Mucosa of rectum (tissue), 2 donors: ENCODE measurements around the gene ZRSR2.
"Not testable (repeated sequence)": the region's sequence is repeated elsewhere in the genome, so short reads cannot be mapped to it uniquely, and the experiment has no call there.

ENCODE experiments used
- H3K27ac ChIP-seq, 2 donors: one replicate each; pipeline ENCODE4 v1.7.0; 2013; ENCODE audit warnings: inconsistent platforms in 2 of 2, low read depth in 2 of 2, low read length in 2 of 2
- H3K27me3 ChIP-seq, 2 donors: one replicate each; pipeline ENCODE4 v1.7.0; 2013; ENCODE audit warnings: low read length in 2 of 2; ENCODE audit not compliant: control insufficient read depth in 2 of 2, insufficient read depth in 2 of 2
- H3K36me3 ChIP-seq, 2 donors: one replicate each; pipeline ENCODE4 v1.7.0; 2013; ENCODE audit warnings: low read length in 2 of 2; ENCODE audit not compliant: control insufficient read depth in 2 of 2, insufficient read depth in 2 of 2
- H3K4me1 ChIP-seq, 2 donors: one replicate each; pipeline ENCODE4 v1.7.0; 2013; ENCODE audit warnings: low read length in 2 of 2, mild to moderate bottlenecking in 1 of 2; ENCODE audit not compliant: control insufficient read depth in 2 of 2, insufficient read depth in 2 of 2
- H3K4me3 ChIP-seq, 2 donors: one replicate each; pipeline ENCODE4 v1.7.0; 2013; ENCODE audit warnings: low read length in 2 of 2
- H3K9ac ChIP-seq, 2 donors: one replicate each; pipeline ENCODE4 v1.7.0; 2013; ENCODE audit warnings: low read length in 2 of 2, low read depth in 1 of 2, mild to moderate bottlenecking in 1 of 2
- H3K9me3 ChIP-seq, 2 donors: one replicate each; pipeline ENCODE4 v1.7.0; 2013; ENCODE audit warnings: low read length in 2 of 2; ENCODE audit not compliant: control insufficient read depth in 2 of 2
- donor health status: healthy.
- donor health status: Normal muscosa, but diverticular disease.

The ZRSR2 gene

GRCh38 chrX:15751155-15751819 lies 39.0 kb upstream of the ZRSR2 start:
- Histone ChIP-seq H3K4me3 (no peak overlapping the region), H3K27ac (peak overlapping the region; percentile 9 to 65), H3K4me1 (peaks cover 8 to 13% of the 10 kb centered on the region in 2 donors), H3K27me3 (no peaks in the 10 kb centered on the region), H3K9me3 (peaks cover 0 to 2% of the 10 kb centered on the region in 2 donors), H3K9ac (no peak overlapping the region), H3K36me3 (no peaks in the 10 kb centered on the region)

DNA sequence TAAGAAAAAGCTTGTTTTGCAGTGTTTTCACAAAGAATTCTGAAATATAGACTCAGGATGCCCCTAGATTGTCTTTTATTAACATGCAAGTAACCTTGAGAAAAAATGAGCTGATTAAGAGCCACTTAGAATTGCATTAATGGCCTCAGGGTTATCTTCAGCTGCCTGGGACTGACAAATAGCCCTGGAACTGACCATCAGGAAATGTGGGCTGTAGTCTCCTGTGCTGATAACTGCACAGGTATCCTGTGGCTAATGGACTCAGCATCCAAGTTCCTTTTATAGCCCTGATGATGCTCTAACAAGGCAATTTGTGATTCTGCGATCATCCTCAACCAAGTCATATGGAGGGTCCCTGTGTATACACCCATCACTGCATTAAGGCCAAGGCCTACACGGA lies 35.2 kb upstream of the ZRSR2 start:
- H3K4me1 ChIP-seq: peaks cover 8 to 13% of the 10 kb centered on the region in 2 donors
- H3K27ac ChIP-seq: no peak overlapping the region
- H3K27me3 ChIP-seq: no peaks in the 10 kb centered on the region
- H3K9me3 ChIP-seq: peaks cover 0 to 2% of the 10 kb centered on the region in 2 donors
- no peak overlapping the region for H3K9ac ChIP-seq
- no peak overlapping the region for H3K4me3 ChIP-seq
- H3K36me3 ChIP-seq: no peaks in the 10 kb centered on the region

DNA sequence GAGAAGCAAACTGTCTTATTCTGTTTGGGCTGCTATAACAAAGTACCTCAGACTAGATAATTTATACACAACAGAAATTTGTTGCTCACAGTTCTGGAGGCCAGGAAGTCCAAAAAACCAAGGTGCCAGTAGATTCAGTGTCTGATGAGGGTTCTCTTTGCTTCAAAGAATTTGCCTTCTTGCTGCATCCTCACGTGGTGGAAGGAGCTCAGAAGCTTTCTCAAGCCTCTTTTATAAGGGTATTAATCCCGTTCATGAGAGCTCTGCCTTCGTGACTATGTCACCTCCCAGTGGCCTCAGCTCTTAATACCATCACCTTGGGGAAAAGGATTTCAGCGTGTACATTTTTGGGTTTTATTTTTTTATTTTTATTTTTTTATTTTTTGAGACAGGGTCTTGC lies 32.1 kb upstream of the ZRSR2 start:
- H3K27me3 ChIP-seq: no peaks in the 10 kb centered on the region
- H3K4me3 ChIP-seq: no peak overlapping the region
- H3K27ac ChIP-seq: no peak overlapping the region
- no peaks in the 10 kb centered on the region for H3K4me1 ChIP-seq
- peaks cover 0 to 2% of the 10 kb centered on the region in 2 donors for H3K9me3 ChIP-seq
- no peak overlapping the region for H3K9ac ChIP-seq
- H3K36me3 ChIP-seq: no peaks in the 10 kb centered on the region

- not testable (repeated sequence) for H3K4me1 ChIP-seq, H3K9ac ChIP-seq, H3K27ac ChIP-seq, H3K27me3 ChIP-seq, H3K36me3 ChIP-seq, H3K4me3 ChIP-seq, H3K9me3 ChIP-seq
Observed at GRCh38 chrX:15759886-15760285, 30.4 kb upstream of the ZRSR2 start.

- Histone ChIP-seq H3K9ac (no peak overlapping the region), H3K27me3 (no peaks in the 10 kb centered on the region), H3K9me3 (no peaks in the 10 kb centered on the region), H3K4me1 (no peaks in the 10 kb centered on the region), H3K27ac (no peak overlapping the region), H3K36me3 (no peaks in the 10 kb centered on the region), H3K4me3 (no peak overlapping the region)
Observed at GRCh38 chrX:15761564-15762191, 28.6 kb upstream of the ZRSR2 start.

DNA sequence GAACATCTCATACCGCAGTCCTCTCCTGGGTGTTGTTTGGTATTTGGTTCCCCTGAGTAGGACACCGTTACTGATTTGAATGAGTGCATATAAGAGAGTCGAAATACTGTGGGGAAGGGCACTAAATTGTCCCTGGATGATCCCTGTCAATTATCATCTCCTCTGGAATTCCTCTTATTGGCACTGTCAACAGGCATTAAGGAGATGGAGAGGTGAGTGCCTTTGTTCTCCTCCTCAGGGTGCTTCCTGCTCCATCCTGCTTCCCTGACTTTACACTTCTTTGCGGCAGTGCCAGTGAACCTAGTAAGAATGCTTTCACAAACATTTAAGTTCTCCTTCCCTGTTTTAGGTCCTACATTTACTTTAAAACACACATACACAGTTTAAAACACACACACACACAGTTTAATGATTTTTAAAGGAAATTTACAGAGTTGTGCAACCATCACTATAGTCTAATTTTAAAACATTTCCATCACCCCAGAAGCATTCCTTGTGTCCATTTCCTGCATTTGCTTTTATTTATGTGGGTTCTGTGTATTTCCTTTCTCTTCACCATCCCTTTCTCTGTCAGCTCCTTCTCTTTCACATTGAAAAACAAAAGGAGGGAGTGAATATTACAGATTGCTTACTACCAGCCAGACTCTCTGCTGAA lies 20.9 kb upstream of the ZRSR2 start:
- Histone ChIP-seq H3K4me1 (no peaks in the 10 kb centered on the region), H3K9ac (no peak overlapping the region), H3K4me3 (no peak overlapping the region), H3K36me3 (no peaks in the 10 kb centered on the region), H3K9me3 (no peaks in the 10 kb centered on the region), H3K27ac (no peak overlapping the region), H3K27me3 (no peaks in the 10 kb centered on the region)

DNA sequence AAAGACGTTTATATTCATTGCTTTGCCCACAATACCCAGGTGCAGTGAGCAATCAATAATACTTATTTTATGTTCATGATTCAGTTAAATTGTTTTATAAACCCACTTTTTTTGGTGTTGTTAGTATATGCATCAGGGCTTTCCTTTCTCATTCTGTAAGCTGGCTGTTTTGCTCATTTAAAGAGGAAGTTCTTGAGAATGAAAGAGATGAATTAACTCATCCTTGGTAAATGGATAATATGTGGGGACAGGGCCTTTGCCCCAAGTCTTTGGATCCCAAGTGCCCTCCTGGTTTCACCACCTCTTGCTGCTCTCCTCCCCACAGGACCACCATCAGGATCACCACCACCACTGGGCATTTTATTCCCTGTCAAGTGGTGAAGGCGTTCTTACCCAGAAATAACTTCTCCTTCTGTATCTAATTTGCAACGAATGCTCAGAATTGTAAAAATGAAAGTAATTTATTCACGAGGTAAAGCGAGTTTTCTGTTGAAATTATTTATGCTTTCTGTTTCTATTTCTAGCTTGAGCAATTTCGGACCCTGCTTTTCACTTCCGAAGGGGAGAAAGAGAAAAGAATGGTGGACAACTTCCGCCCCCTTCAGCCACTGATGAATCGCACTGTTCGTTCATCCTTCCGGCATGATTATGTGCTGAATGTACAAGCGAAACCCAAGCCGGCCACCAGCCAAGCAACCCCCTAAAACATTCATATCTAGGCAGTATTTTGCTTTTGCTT lies 8.2 kb upstream of the ZRSR2 start:
- Histone ChIP-seq H3K27ac (peak overlapping the region in 1 of 2 donors; percentile 56), H3K36me3 (peaks cover 4 to 16% of the 10 kb centered on the region in 2 donors), H3K4me1 (no peaks in the 10 kb centered on the region), H3K27me3 (no peaks in the 10 kb centered on the region), H3K4me3 (peak overlapping the region in 1 of 2 donors; percentile 59), H3K9me3 (no peaks in the 10 kb centered on the region), H3K9ac (no peak overlapping the region)

DNA sequence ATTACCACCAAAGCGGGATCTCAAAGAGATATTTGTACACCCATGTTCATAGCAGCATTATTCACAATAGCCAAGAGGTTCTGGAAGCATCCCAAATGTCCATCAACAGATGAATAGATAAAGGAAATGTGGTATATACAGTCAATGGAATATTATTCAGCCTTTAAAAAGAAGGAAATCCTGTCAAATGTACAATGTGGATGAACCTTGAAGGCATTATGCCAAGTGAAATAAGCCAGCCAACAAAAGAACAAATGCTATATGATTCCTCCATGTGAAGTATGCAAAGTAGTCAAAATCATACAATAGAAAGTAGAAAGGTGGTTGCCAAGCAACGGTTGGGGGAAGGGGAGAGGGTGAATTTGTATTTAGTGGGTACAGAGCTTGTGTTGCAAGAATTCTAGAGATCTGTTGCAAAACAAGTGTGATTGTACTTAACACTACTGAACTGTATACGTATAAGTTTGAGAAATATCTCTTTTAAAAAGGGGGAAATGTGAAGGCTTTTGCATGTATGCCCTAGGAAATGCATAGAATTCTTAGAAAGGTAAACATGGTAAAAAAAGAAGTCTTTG lies 5.0 kb upstream of the ZRSR2 start:
- Histone ChIP-seq H3K9me3 (no peaks in the 10 kb centered on the region), H3K4me1 (peaks cover 5 to 7% of the 10 kb centered on the region in 2 donors), H3K9ac (no peak overlapping the region), H3K27ac (no peak overlapping the region), H3K27me3 (no peaks in the 10 kb centered on the region), H3K4me3 (no peak overlapping the region), H3K36me3 (peaks cover 4 to 8% of the 10 kb centered on the region in 2 donors)

- H3K27ac ChIP-seq: no peak overlapping the region
- no peaks in the 10 kb centered on the region for H3K9me3 ChIP-seq
- no peak overlapping the region for H3K4me3 ChIP-seq
- no peaks in the 10 kb centered on the region for H3K27me3 ChIP-seq
- no peak overlapping the region for H3K9ac ChIP-seq
- peaks cover 3 to 5% of the 10 kb centered on the region in 2 donors for H3K36me3 ChIP-seq
- peaks cover 5 to 7% of the 10 kb centered on the region in 2 donors for H3K4me1 ChIP-seq
Observed at GRCh38 chrX:15786915-15787314, 3.4 kb upstream of the ZRSR2 start.
